Gastrocnemius medialis (tissue), 4 donors: ENCODE measurements around the gene NEK6.

Experiments used
- POLR2A ChIP-seq, 2 donors: fragments of 450-650 bp; IDR thresholded peaks; one replicate each; pipeline ENCODE4 v1.6.1; 2017; ENCODE audit warnings: antibody characterized with exemption in 2 of 2, mild to moderate bottlenecking in 2 of 2, moderate library complexity in 2 of 2
- TF ChIP-seq, protein P1 (sequence below), 5 experiments: fragments of 450-650 bp in 3 of 5; fragments of 200-600 bp in 2 of 5; sonication (generic) in 2 of 5; IDR thresholded peaks in 4 of 5; conservative IDR thresholded peaks in 1 of 5; 1 replicate in 4 of 5; 2 replicates in 1 of 5; pipeline ENCODE4 v1.5.1; 2016 to 2019; ENCODE audit warnings: antibody characterized with exemption in 5 of 5, mild to moderate bottlenecking in 3 of 5, moderate library complexity in 3 of 5

DNA sequence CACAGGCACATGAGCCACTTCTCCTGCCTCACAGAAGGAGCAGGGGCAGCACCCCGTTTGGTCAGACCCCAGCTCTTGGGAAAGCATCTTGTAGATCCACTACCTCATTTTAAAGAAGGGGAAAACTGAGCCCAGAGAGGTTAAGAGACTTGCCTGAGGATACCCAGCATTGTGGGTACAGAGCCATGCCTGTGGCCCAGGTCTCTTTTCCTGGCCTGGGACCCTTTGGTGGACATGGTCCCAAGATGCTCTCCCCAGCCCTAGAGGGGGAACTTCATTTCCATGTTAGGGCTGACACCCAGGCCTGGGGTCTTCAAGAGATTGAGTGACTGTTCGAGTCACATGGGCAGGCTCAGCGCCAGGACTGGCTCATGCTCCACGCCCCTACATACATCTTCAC, 64.2 kb downstream of the NEK6 start:
- TF ChIP-seq POLR2A (IDR thresholded peaks at IDR 0.05) = no peak
- TF ChIP-seq, protein P1, sequence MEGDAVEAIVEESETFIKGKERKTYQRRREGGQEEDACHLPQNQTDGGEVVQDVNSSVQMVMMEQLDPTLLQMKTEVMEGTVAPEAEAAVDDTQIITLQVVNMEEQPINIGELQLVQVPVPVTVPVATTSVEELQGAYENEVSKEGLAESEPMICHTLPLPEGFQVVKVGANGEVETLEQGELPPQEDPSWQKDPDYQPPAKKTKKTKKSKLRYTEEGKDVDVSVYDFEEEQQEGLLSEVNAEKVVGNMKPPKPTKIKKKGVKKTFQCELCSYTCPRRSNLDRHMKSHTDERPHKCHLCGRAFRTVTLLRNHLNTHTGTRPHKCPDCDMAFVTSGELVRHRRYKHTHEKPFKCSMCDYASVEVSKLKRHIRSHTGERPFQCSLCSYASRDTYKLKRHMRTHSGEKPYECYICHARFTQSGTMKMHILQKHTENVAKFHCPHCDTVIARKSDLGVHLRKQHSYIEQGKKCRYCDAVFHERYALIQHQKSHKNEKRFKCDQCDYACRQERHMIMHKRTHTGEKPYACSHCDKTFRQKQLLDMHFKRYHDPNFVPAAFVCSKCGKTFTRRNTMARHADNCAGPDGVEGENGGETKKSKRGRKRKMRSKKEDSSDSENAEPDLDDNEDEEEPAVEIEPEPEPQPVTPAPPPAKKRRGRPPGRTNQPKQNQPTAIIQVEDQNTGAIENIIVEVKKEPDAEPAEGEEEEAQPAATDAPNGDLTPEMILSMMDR (IDR thresholded peaks at IDR 0.05 in 4 of 5, conservative IDR thresholded peaks at IDR 0.05 in 1 of 5) = no peak
